HL-60 (cell line): ENCODE data around the gene PRKAR1B.

Source experiments
- DNase-seq, 2 experiments: peaks; one replicate each; pipeline ENCODE4 v3.0.0-alpha.2; 2010 to 2020; ENCODE audit warnings: low read depth in 1 of 2, low spot score in 1 of 2
- H3K27ac ChIP-seq: fragments of 250-450 bp; sonication (Bioruptor Pico); replicated peaks from 2 replicates; pipeline ENCODE4 v1.5.1; 2020; ENCODE audit warnings: mild to moderate bottlenecking, moderate library complexity
- H3K27me3 ChIP-seq: fragments of 250-450 bp; sonication (Bioruptor Pico); 2 replicates; pipeline ENCODE4 v1.5.1; 2021; ENCODE audit warnings: mild to moderate bottlenecking, moderate library complexity; ENCODE audit not compliant: insufficient read depth, poor library complexity, severe bottlenecking
- H3K4me3 ChIP-seq: replicated peaks from 2 replicates; pipeline ENCODE4 v1.5.1; 2011; ENCODE audit warnings: mild to moderate bottlenecking, control low read depth, low read length; ENCODE audit not compliant: insufficient read depth
- CTCF ChIP-seq: IDR thresholded peaks from one replicate; pipeline ENCODE4 v1.5.1; 2011; ENCODE audit warnings: low read length, control low read depth, inconsistent platforms; ENCODE audit not compliant: insufficient read depth
- GABPA ChIP-seq: IDR thresholded peaks from 2 replicates; pipeline ENCODE4 v1.6.1; 2012; ENCODE audit warnings: low read depth
- POLR2AphosphoS5 ChIP-seq: IDR thresholded peaks from 2 replicates; pipeline ENCODE4 v1.6.1; 2012; ENCODE audit warnings: low read depth
- REST ChIP-seq: IDR thresholded peaks from 2 replicates; pipeline ENCODE4 v1.6.1; 2012; ENCODE audit warnings: low read depth; ENCODE audit not compliant: insufficient replicate concordance
- SPI1 ChIP-seq: IDR thresholded peaks from 2 replicates; pipeline ENCODE4 v1.6.1; 2012; ENCODE audit warnings: low read depth, mild to moderate bottlenecking, borderline replicate concordance

Gene PRKAR1B

GRCh38 chr7:513521-514166 lies 213.4 kb downstream of the PRKAR1B start:
- no peak for DNase-seq
- Histone ChIP-seq H3K4me3 (no peak overlapping the region), H3K27ac (no peak overlapping the region), H3K27me3 (peaks cover 46% of the 10 kb centered on the region)
- TF ChIP-seq CTCF (no peak), SPI1 (no peak), GABPA (no peak), REST (no peak), POLR2AphosphoS5 (no peak)

GRCh38 chr7:512541-513311 lies 214.4 kb downstream of the PRKAR1B start:
- no peak for TF ChIP-seq CTCF
- TF ChIP-seq SPI1 = no peak
- TF ChIP-seq POLR2AphosphoS5 = no peak
- TF ChIP-seq REST = no peak
- TF ChIP-seq GABPA = no peak
- Histone ChIP-seq H3K27ac (no peak overlapping the region), H3K27me3 (peaks cover 39% of the 10 kb centered on the region), H3K4me3 (no peak overlapping the region)
- no peak for DNase-seq

- Histone ChIP-seq H3K27ac (no peak overlapping the region), H3K4me3 (no peak overlapping the region), H3K27me3 (peaks cover 36% of the 10 kb centered on the region)
- TF ChIP-seq POLR2AphosphoS5 (no peak), REST (no peak), CTCF (no peak), SPI1 (no peak), GABPA (no peak)
- DNase-seq = no peak
Measured at GRCh38 chr7:512146-512510, 215.0 kb downstream of the PRKAR1B start.
